ENCODE data around the gene PRICKLE1. TPM values are rescaled to one million over a fixed set of nuclear protein-coding genes. Genes with fewer than 3 reads are reported as not detected.

The PRICKLE1 gene
- total and polyA plus RNA-seq, 2 of the 4 experiments (the other 2 are of a cell fraction), result 21.3 to 21.7 TPM

DNA sequence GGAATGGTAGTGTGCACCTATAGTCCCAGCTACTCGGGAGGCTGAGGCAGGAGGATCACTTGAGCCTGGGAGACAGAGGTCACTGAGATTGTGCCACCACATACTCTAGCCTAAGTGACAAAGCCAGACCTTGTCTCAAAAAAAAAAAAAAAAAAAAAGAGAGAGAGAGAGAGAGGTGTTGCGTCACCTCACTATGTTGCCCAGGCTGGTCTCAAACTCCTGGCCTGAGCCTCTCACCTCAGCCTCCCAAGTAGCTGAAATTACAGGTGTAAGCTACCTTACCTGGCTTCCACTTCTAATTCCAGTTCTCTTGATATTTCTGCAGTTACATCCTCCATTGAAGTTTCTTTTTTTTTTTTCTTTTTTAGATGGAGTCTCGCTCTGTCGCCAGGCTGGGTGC, 94.3 kb downstream of the PRICKLE1 start:
- H3K27ac ChIP-seq (ENCODE audit: insufficient read depth, low read length), result no peak overlapping the region
- H2BK15ac ChIP-seq (ENCODE audit: low read depth, low read length), result no peak overlapping the region
- no peak overlapping the region for H3K4me2 ChIP-seq (ENCODE audit: low read depth, low read length)
- dilution Hi-C loops (cut with HindIII; ENCODE audit: low sequenced_read_pairs, unreplicated experiment) (no loop called here), intact Hi-C loops (cut with micrococcal nuclease) (no loop called here), in situ Hi-C loops (cut with MboI; ENCODE audit: low sequenced_read_pairs) (no loop called here)
- no peaks in the 10 kb centered on the region for H3K9me1 ChIP-seq (ENCODE audit: insufficient read depth, low read length)
- H4K91ac ChIP-seq (ENCODE audit: insufficient read depth, low read depth, low read length), result no peak overlapping the region
- no peaks in the 10 kb centered on the region for H4K20me1 ChIP-seq (ENCODE audit: insufficient read depth, low read length)
- WGBS, 2 experiments (ENCODE audit: extremely low coverage in 2 of 2, insufficient read length in 1 of 2), result 100% methylated on average over 1 of the region's 4 CpGs; no CpG with 5 or more reads in 1 of the 2 experiments
- H2AK9ac ChIP-seq (replicated peaks; ENCODE audit: low read depth, low read length, poor library complexity), result no peak overlapping the region
- no peak overlapping the region for H2BK120ac ChIP-seq (ENCODE audit: low read depth, low read length)
- H2AFZ ChIP-seq (replicated peaks; ENCODE audit: low read length, poor library complexity), result no peak overlapping the region
- no peak overlapping the region for H3K4me3 ChIP-seq (ENCODE audit: insufficient read depth, low read depth, low read length)
- no peaks in the 10 kb centered on the region for H3K27me3 ChIP-seq (ENCODE audit: control insufficient read depth, insufficient read depth, low read length)
- DNase-seq, result no peak
- H3K14ac ChIP-seq (replicated peaks; ENCODE audit: low read depth, low read length), result no peak overlapping the region
- BruUV-seq (replicated peaks), result no TSS peak
- no peak for TF ChIP-seq NFE2L2 (IDR thresholded peaks at IDR 0.05; ENCODE audit: low read depth, low read length)
- no peak for TF ChIP-seq MXI1 (IDR thresholded peaks at IDR 0.05; ENCODE audit: borderline replicate concordance, low read depth, low read length)
- TF ChIP-seq CEBPB (IDR thresholded peaks at IDR 0.05; ENCODE audit: low read depth, low read length), result peak; percentile 63
- TF ChIP-seq RCOR1 (IDR thresholded peaks at IDR 0.05; ENCODE audit: insufficient replicate concordance, low read length), result no peak
- H3K4me1 ChIP-seq (ENCODE audit: control insufficient read depth, insufficient read depth, low read length), result peaks cover 2% of the 10 kb centered on the region
- H3K56ac ChIP-seq (ENCODE audit: extremely low read depth, insufficient read depth, low read length), result no peak overlapping the region
- no peak overlapping the region for H3K23ac ChIP-seq (ENCODE audit: low read depth, low read length)
- no peak overlapping the region for H2BK5ac ChIP-seq (ENCODE audit: low read depth, low read length, poor library complexity, severe bottlenecking)
- H4K8ac ChIP-seq (ENCODE audit: low read depth in 2 of 2, low read length in 2 of 2), result no peak overlapping the region
- H3K18ac ChIP-seq (ENCODE audit: low read depth, low read length), result no peak overlapping the region
- H2AK5ac ChIP-seq (ENCODE audit: low read depth, low read length), result no peak overlapping the region
- ChIA-PET CTCF (no interaction called here), POLR2A (ENCODE audit: unreplicated experiment) (no interaction called here)
- H3K4ac ChIP-seq (ENCODE audit: low read depth, low read length), result no peak overlapping the region
- no peak overlapping the region for H4K5ac ChIP-seq (ENCODE audit: low read depth, low read length)
- no peaks in the 10 kb centered on the region for H3K36me3 ChIP-seq (ENCODE audit: control insufficient read depth, insufficient read depth, low read length)
- H3K9ac ChIP-seq (ENCODE audit: low read depth, low read length), result no peak overlapping the region
- peaks cover 3 to 6% of the 10 kb centered on the region in 2 experiments; a peak in 2 of 4 replicates for H3K79me1 ChIP-seq (ENCODE audit: low read depth in 1 of 2, low read length in 2 of 2)
- H3K9me3 ChIP-seq (ENCODE audit: control insufficient read depth, insufficient read depth, low read length), result no peaks in the 10 kb centered on the region
- no peak for ATAC-seq (ENCODE audit: low read depth)
- no peak overlapping the region for H2BK20ac ChIP-seq (ENCODE audit: low read depth, low read length)
